GM12874 (cell line): ENCODE data around the gene RASGRF1.

Experiments
- TF ChIP-seq, protein P1 (sequence below): IDR thresholded peaks from 2 replicates; pipeline ENCODE4 v1.5.1; 2011; ENCODE audit warnings: low read depth, mild to moderate bottlenecking, control low read depth, low read length, moderate library complexity; ENCODE audit not compliant: insufficient read depth

RASGRF1 gene

DNA sequence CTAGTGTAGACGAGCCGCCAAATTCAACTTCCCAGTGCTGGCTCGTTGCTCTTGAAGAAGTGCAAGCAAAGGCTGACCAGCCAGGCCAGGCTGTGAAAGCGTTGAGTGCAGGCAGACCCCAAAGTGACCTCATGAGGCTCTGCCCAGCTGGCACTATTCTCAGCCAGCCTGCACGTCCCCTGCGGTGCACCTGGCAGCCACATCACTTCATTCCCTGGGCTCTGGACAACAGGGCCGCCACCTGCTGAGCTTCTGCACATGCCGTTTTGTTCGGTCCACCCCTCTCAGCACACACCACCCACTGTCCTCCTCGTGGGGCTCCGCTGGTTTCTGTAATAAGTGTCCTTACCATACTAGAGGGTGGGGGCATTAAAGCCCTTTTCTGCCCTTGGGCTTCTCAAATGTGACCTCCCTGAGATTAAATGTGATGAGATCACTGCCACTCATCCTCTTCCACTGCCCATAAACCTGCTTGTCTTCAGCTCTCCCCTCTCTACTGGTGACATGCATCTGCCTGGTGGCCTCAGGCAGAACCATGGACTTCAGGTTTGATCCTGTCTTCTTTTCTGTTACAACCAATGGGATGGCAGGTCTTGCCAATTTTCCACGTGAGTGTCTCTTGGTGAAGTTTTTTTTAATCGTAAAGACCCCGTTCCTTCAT lies 6.1 kb downstream of the RASGRF1 start:
- TF ChIP-seq, protein P1, sequence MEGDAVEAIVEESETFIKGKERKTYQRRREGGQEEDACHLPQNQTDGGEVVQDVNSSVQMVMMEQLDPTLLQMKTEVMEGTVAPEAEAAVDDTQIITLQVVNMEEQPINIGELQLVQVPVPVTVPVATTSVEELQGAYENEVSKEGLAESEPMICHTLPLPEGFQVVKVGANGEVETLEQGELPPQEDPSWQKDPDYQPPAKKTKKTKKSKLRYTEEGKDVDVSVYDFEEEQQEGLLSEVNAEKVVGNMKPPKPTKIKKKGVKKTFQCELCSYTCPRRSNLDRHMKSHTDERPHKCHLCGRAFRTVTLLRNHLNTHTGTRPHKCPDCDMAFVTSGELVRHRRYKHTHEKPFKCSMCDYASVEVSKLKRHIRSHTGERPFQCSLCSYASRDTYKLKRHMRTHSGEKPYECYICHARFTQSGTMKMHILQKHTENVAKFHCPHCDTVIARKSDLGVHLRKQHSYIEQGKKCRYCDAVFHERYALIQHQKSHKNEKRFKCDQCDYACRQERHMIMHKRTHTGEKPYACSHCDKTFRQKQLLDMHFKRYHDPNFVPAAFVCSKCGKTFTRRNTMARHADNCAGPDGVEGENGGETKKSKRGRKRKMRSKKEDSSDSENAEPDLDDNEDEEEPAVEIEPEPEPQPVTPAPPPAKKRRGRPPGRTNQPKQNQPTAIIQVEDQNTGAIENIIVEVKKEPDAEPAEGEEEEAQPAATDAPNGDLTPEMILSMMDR = no peak

DNA sequence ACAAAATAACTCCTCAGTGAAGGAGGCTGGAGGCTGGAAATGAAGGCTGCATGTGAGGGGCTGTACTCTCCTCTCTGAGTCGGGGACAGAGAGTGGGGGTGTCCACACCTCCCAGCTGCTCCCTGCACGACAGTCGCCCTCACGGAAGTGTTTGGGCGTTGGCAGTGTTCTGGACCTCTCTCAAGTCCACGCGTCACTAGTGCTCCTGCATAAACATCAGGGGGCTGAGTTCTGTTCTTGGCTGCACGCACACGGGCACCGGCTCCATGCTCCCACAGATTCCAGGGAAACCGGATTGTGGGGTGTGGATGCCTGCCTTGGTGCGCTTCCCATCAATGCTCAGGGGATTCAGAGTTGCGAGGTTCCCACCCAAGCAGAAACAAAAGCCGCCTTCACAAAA lies 7.4 kb downstream of the RASGRF1 start:
- TF ChIP-seq, protein P1 = no peak

DNA sequence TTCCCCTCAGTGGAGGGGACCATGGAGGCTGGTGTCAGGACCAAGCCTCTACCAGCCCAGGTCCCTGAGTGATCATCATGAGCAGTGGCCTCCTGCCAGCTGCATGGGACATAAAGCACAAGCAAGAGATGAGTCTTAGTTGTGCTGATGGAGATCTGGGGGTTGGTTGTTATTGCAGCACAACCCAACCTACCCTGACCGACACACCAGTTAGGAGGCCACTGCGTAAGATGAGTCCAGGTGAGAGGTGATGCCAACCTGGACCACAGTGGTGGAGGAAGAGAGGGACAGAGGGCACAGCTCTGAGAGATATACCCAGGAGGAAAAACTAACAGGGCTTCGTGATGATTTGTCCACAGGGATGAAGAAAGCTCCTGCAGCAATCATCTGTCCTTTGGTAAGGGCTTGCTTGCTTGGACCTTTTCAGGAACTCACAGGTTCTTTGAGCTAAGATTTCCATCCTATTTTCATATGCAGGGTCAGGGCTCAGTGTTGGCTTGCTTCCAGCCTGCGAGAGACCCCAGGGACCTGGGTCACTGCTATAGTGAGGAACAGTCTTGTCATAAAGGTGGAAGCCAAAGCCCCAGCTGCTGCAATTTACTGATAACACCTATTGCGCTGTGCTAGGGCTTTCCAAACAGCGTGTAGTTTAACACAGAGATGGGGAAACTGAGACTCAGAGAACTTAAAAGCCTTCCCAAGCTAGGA lies 8.1 kb downstream of the RASGRF1 start:
- TF ChIP-seq, protein P1 = no peak

DNA sequence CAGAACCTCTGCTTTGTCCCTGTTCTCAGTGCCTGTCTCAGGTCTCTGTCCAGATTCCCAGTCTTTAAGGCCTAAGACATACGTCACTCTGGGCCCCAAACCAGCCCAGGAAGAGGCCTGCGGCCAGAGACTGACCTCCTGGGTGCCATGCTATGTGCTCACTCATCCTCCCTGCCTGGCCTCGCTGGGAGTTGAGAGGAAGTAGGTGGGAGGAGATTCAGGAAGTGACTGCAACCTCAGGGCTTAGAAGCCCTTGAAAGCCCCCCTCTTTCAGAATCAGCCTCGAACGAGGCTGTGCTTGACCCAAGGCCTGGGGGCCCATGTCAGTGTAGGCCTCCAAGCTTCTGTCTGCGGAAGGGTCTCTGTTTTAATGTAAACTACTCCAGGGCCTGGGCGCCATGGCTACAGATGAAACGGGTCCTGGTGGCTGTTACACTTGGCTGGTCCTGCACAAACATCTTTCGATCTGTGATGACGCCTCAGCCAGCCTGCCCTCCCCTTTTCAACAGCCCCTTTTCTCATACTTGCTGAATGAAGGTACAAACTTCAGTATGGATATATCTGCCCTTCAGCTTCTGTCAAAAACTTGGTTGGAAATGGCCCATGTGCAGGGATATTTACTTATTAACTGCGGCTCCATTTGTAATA lies 11.7 kb downstream of the RASGRF1 start:
- TF ChIP-seq, protein P1 = no peak

DNA sequence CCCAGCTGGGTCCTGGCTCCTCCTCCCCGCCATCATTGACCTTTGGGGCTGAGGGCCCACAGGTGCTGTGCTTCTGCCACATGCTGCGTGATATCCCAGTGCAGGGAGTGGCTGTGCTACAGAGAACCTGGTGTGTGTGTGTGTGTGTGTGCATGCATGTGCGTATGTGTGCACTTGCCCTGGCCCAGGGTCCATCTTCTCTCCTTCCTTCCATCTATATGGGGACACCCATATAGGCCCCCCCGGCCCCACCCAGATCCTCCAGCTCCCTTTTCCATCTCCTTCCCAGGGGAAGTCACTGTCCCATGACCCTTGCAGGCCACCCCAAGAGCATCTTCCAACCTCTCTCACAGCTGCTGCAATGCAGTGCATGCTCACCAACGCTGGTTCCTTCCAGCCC lies 12.6 kb downstream of the RASGRF1 start:
- TF ChIP-seq, protein P1 = no peak

DNA sequence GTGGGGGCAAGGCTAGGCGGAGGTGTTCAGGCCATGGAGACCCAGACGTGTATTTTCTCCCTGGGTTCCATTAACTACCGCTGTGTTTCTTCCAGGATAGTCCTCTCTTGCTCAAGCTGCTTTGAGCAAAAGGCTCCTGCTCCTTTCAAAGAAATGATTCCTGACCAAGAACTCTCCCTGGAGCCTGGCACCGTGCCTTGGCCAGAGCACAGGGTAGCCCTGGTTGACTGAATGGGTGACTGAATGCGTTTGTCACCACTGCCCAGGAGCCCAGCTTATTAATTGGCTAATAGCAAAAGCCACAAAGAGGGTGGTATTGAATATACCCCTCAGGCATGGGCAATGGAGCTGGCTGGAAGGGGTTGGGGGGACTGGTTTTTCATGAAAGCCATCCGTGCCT lies 13.9 kb downstream of the RASGRF1 start:
- TF ChIP-seq, protein P1 = no peak

DNA sequence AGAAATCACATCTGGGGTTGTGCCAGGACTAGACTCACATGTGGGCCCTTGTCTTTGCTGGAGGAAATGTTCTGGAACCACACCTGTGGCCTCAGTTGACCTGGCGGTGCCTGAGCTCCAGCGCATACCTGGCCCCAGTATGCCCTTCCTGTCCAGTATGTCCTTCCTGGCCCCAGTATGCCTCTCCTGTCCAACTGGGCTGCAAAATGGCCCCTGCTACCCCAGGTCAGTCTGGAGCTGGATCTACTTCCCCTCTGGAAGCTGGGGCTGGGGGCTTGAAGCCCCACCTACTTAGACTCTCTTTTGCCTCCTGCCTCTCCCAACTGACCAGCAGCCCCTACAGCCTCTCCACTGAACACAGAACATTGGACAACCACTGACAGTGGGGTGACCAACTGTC lies 15.3 kb downstream of the RASGRF1 start:
- TF ChIP-seq, protein P1 = no peak
